Esophagus muscularis mucosa (tissue), 3 donors: ENCODE results near the gene ATCAY.

Experiments used
- POLR2A ChIP-seq: fragments of 450-650 bp; IDR thresholded peaks from one replicate; pipeline ENCODE4 v1.6.1; 2017; ENCODE audit warnings: antibody characterized with exemption, moderate library complexity, mild to moderate bottlenecking, low read depth
- TF ChIP-seq, protein P1 (sequence below), 3 experiments: fragments of 200-600 bp in 2 of 3; fragments of 450-650 bp in 1 of 3; sonication (generic) in 2 of 3; IDR thresholded peaks; one replicate each; pipeline ENCODE4 v1.5.1; 2017 to 2019; ENCODE audit warnings: antibody characterized with exemption in 3 of 3, mild to moderate bottlenecking in 2 of 3, moderate library complexity in 1 of 3

DNA sequence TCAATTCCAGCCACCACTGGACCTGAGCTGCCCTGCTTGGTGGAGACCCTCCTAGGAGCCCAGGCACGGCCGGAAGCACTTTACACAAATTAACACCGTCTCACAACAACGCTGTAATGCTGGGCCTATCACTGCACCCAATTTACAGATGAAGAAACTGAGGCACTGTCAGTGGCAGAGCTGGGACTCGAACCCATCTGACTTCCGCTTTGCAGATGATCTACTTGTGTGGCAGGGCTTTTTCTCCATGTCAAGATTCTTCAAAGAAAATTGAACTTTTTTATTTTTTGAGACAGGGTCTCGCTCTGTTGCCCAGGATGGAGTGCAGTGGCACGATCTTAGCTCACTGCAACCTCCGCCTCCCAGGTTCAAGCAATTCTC lies 45.4 kb upstream of the ATCAY start:
- TF ChIP-seq, protein P1, sequence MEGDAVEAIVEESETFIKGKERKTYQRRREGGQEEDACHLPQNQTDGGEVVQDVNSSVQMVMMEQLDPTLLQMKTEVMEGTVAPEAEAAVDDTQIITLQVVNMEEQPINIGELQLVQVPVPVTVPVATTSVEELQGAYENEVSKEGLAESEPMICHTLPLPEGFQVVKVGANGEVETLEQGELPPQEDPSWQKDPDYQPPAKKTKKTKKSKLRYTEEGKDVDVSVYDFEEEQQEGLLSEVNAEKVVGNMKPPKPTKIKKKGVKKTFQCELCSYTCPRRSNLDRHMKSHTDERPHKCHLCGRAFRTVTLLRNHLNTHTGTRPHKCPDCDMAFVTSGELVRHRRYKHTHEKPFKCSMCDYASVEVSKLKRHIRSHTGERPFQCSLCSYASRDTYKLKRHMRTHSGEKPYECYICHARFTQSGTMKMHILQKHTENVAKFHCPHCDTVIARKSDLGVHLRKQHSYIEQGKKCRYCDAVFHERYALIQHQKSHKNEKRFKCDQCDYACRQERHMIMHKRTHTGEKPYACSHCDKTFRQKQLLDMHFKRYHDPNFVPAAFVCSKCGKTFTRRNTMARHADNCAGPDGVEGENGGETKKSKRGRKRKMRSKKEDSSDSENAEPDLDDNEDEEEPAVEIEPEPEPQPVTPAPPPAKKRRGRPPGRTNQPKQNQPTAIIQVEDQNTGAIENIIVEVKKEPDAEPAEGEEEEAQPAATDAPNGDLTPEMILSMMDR (IDR thresholded peaks at IDR 0.05), result no peak
- TF ChIP-seq POLR2A, result no peak
